HG03442 (cell line): ENCODE measurements around the gene DSCAML1.

Experiments
- ATAC-seq: cut with Tn5 transposase; IDR thresholded peaks from one replicate; pipeline ENCODE4 v1.9.1; 2021; ENCODE audit warnings: mild to moderate bottlenecking, moderate library complexity; ENCODE audit not compliant: unreplicated experiment

The DSCAML1 gene

DNA sequence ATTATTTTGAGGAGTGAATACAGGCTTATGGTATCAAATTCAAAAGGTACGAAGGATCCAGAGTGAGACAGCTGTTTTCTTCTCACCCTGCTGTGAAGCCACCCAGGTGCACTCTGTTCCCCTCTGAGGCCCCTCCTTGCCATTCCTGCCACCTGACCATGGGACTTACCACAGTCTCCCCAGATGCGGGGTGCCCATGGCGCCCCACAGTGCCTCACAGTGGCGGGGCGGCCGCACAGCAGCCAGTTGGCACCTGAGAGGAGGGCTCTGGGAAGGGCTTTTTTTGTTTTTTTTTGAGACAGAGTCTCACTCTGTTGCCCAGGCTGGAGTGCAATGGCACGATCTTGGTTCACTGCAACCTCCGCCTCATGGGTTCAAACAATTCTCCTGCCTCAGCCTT is 317.6 kb downstream of the DSCAML1 start:
- no peak for ATAC-seq

DNA sequence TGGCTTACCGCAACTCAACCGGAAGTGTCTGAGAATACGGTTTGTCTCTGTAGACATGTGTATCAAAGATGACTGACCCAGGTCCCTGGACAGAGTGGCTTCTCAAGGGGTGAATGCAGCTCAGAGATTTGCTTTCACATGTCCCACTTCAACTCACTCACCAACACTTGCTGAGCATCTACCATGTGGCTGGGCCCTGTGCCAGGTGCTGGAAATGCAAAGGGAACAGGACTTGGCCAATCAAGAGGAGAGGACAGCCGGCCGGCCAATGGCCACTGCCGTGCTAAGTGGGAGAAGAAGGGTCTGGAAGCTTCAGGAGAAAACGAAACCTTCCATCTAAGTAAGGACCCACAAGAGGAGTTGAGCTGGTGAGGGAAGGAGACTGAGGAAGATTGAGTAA is 318.1 kb downstream of the DSCAML1 start:
- no peak for ATAC-seq

- no peak for ATAC-seq
Observed at GRCh38 chr11:117478126-117478860, 318.7 kb downstream of the DSCAML1 start.

DNA sequence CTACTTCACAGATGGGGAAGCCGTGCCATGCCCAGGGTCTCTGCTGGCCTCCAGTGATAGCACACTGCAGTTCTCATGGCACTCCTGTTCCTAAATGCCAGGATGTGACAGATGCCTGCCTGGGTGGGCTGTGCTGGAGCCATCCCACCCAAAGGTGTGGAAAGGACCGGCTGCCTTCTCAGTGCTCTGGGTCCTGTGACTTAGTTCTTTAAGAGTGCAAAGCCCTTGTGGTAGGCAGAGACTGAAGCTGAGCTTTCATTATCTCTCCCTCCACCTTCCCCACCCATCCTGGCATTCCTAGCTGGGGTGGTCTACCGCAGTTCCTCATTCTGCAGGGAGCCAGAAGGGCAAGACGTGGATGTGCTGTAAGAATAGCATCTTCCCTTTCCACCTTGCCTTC is 319.3 kb downstream of the DSCAML1 start:
- ATAC-seq: no peak

GRCh38 chr11:117476531-117477142 is 320.4 kb downstream of the DSCAML1 start:
- ATAC-seq: no peak

GRCh38 chr11:117475716-117476530 is 321.1 kb downstream of the DSCAML1 start:
- no peak for ATAC-seq

GRCh38 chr11:117473481-117474091 is 323.4 kb downstream of the DSCAML1 start:
- ATAC-seq: no peak

GRCh38 chr11:117471776-117472175 is 325.2 kb downstream of the DSCAML1 start:
- no peak for ATAC-seq

- no peak for ATAC-seq
Observed at GRCh38 chr11:117470576-117470975, 326.4 kb downstream of the DSCAML1 start.

DNA sequence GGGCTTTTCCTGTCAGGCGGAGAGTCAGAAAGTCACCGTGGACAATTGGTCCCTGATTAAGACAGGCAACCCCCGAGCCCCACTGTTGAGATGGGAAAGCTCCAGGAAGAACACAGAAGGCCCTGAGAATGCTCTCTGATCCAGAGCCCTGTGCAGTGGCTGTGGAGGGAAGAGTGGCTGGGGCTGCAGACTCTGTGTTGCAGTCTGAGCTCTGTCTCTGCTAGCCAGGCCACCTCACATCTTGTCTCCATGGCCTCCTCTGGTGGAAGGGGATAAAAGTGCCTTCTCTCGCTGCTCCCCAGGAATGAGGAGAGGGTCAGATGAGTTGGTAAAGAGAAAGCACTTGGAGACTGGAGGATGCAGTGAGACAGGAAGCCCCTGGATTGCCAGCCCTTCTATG is 328.1 kb downstream of the DSCAML1 start:
- ATAC-seq: no peak

DNA sequence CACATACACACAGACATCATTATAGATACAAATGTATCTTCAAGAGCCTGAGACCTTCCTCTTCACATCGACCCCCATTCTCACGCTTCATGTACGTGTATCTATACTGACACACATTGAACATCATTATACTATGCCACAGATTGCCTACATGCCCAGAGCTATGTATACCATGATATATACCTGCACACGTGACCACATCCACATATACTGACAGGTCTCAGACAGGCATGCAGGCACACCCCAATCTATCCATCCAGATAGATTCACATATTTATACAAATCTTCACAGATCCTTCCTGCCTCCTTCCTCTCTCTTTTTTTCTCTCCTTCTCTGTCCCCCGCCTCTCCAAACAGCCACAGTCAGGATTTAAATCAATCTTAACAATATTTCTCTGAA is 329.2 kb downstream of the DSCAML1 start:
- ATAC-seq: no peak

- ATAC-seq: no peak
Observed at GRCh38 chr11:117466966-117467365, 330.1 kb downstream of the DSCAML1 start.

- ATAC-seq: no peak
Observed at GRCh38 chr11:117465236-117465997, 331.6 kb downstream of the DSCAML1 start.

DNA sequence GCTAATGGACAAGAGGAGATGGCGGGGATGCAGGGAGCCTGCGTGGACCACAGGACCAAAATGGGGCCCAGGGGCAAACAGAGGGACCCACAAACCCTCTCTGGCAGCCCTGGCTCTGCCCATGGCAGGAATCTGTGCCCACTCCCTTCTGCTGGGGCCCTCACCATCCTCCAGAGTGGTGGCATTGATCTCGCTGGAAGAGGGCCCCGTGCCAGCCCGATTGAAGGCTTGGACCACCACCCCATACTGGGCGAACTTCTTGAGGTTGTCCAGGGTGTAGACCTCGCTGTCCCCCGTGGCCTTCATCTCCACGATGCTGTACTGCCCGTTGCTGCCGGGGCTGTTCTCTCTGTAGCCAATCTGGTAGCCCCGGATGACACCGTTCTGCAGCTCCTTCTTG is 332.2 kb downstream of the DSCAML1 start:
- no peak for ATAC-seq

DNA sequence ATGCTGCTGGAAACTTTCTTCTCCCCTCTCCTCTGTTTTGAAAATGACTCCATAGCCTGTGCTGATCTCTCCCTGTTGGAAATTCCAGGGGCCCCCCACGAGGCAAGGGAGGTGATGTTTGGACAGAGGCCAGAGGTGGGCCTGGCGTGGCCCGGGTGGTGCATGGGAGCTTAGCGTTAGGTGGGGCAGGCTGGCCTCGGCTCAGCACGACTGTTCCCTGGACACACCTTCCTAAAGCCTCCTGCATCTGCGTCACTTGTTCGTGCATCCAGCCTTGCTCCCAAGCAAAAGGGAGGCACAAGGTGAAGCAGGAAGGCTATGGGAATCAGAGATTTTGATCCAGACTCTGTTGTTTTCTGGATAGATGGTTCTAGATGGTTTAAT is 334.2 kb downstream of the DSCAML1 start:
- ATAC-seq: no peak

GRCh38 chr11:117462183-117462863 is 334.7 kb downstream of the DSCAML1 start:
- ATAC-seq: no peak

GRCh38 chr11:117461396-117462182 is 335.4 kb downstream of the DSCAML1 start:
- ATAC-seq: no peak

GRCh38 chr11:117459979-117460300 is 337.1 kb downstream of the DSCAML1 start:
- ATAC-seq: no peak

DNA sequence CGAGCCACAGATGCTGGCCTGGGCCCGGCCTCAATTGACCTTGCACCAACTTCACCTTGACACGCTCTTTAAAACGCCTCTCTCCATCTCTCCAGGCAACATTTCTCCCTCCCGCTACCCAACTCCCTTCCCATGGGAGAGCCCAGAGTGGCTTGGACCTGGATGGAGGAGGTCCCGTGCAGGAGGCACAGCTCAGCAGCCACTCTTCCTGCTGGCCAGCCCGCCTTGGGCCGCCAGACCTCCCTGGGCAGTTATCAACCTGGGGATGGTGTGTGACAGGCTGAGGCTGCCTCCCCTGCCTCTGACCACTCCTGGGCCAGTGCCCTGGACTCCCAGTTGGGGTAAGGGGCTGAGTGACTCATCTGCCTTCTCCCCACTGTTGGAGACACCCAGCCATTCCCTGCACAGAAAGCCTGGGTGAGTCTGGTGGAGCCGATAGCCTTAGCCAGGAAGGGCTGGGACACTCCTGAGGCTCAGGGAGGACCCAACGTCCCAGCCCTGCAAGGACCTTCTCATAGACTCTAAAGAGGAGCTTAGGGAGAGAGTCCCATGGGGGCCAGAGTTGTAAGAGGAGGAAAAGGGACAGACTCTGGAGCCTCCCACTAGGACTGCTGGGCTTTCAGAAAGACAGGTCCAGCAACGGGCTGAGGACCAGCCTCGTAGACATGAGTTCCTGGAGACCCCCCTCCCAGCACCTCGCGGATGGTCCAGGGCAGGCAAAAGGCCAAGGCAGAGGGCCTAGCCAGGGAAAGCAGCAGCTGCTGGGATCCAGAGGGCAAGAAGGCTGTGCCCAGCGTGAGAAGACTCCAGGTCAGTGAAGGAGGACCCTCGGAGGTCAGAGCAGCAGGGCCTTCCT is 337.7 kb downstream of the DSCAML1 start:
- ATAC-seq: no peak
